HG03159 (cell line): Measurements from ENCODE around the gene ANKRD36C.
"Not testable (repeated sequence)": the region's sequence is repeated elsewhere in the genome, so short reads cannot be mapped to it uniquely, and the experiment has no call there.

Source experiments
- ATAC-seq: cut with Tn5 transposase; IDR thresholded peaks from one replicate; pipeline ENCODE4 v1.9.1; 2021; ENCODE audit warnings: mild to moderate bottlenecking, moderate library complexity; ENCODE audit not compliant: unreplicated experiment

Gene ANKRD36C

DNA sequence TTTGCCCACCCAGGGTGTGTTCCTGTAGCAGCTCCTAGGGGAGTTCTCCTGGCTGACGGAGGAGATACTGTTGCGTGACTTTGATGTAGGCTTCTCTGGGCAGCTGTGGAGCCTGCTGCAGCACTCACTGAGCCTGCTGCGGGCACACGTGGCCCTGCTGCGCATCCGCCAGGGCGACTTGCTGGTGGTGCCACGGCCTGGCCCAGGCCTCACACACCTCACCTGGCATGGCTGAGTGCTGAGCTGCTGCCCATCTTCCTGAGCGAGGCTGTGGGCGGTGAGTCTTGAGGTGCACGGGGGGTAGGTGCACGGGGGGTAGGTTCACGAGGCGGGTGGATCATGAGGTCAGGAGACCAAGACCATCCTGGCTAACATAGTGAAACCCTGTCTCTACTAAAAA lies 191.7 kb downstream of the ANKRD36C start:
- no peak for ATAC-seq

DNA sequence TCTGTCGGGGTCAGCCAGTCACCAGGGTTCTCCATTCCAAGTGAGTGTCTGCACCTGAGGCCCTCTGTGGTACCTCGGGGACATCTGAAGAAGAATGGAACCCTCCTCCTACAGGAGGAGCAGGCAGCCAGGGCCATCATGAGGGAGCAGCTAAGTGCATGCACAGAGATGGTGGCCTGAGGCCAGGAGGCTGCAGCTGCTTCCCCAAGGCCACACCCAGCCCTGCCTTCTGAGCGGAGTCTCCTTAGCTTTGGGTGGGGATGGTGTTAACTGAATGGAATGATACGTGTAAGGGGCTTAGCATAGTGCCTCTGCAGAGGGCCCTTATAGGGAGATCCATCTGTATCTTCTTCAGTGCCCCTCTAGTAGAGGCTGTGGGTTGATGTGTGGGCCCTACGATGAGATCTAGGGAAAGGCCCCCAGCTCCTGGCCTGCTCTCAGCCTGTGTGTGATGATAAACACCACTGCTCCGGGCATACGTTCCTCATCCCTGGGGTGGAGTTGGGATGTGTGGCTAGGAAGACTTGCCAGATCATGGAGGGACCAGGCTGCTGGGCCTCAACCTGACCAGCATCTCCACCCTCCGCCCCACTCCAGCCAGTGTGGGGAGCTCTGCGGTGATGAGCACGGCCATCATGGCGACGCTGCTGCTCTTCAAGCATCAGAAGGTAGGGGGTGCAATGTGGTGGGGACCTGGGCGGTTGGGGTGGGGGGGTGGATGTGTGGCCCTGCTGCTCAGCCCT lies 192.3 kb downstream of the ANKRD36C start:
- not testable (repeated sequence) for ATAC-seq

DNA sequence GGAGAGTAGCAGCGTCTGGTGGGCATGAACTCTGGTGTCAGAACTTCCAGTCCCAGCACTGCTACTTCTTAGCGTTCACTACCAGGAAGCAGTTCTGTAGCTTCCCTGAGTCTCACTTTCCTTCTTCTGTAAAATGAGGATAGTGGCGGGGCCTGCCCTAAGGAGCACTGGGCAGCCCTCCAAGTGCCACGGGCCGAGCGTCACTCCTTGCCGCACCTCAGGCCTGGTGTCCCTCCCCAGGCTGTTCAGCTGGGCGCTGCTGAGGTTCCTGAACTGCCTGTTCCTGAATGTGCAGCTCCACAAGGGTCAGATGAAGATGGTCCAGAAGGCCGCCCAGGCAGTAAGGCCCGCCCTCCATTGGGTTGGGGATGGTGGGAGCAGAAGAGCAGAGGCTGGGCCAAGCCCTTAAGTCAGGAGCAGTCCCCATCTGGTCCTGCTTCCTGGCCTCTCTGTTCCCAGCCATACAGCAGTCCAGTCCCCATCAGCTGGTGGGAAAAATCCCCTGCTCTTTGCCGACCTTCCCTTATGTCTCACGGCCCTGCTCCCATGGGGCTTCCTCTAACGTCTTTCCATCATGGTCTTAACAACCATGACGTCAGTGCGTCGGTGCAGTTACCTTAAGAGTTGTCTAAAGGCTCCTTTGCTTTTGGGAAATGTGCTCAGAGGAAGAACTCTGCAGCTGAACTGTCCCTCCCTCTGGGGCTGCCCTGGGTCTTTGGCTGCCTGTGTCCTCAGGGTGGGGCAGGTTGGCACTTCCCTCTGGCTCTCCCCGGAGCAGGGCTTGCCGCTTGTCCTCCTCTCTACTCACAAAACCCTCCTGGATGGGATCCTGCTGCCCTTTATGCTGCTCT lies 195.2 kb downstream of the ANKRD36C start:
- not testable (repeated sequence) for ATAC-seq

DNA sequence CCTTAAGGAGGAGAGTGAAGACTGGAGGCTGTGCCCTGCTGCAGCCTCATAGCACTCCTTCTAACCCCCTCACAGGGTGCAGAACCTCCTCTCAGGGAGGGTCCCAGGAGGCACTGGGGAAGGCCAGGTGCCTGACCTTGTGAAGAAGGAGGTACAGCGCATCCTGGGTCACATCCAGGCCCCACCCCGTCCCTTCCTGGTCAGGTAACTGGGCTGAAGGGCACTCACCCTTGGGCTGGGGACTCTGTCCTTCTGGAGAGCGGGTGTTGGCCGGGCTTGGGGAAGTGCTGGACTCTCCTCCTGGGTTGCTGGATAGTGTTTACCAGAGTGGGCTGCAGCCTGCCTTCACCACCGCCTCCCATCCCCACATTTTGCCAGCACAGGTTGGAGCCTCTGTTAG lies 197.7 kb downstream of the ANKRD36C start:
- not testable (repeated sequence) for ATAC-seq

DNA sequence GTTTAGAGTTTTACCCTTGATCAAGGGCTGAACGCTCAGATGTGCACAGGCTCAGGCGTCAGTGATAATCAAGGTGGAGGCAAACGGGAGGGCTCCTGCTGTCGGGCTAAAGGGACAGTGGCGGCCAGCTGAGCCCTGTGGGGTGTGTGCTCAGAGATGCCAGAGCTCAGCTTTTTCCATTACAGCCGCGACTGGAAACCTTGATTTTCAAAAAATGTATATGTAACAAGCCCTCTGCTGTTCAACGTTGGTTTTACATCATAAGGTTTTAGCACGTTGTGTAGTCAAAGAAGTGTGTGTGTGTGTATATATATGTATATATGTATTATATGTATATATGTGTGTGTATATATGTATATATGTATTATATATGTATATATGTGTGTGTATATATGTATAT lies 201.4 kb downstream of the ANKRD36C start:
- ATAC-seq, result not testable (repeated sequence)

DNA sequence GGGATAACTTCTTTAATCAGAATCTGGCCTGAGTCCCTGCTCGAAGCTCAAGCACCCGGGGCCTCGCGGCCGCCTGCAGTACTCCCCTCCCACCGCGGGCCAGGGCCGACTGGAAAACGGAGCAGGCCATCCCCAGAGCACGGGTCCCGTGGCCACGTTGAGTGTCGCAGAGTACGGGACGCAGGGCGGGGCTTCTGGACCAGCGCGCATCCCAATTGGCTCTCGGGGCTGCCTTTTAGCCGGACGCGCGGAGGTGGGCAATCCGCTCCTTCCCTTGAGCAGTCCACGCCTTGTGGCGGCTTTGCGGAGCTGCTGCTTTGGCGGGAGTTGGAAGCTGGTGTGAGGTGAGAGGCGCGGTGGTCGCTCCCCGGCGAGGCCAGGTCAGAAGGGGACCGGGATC lies 202.2 kb downstream of the ANKRD36C start:
- not testable (repeated sequence) for ATAC-seq

DNA sequence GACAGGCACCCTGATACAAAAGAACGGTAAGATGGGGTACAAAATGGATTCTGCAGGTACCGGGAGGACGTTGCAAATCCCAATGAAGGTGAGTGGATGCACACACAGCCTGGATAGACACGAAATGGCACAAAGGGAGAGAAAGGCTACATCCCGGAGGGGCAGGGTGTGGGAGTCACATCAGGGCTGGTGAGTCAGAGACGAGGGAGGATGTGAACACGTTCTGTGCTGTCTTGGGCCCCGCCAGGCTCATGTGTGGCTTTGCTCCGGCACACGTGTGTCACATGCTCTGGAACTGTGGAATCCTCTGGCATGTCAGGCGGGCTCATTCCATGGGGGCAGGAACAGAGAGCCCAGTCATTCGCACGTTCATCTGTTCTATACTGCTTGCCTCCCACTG lies 203.0 kb downstream of the ANKRD36C start:
- ATAC-seq, result not testable (repeated sequence)
